Measurements from ENCODE around the gene HDAC2.
A peak's percentile ranks its signal among the peaks of the same experiment; 100 is the strongest.
"Not testable (repeated sequence)": the region's sequence is repeated elsewhere in the genome, so short reads cannot be mapped to it uniquely, and the experiment has no call there.

Gene HDAC2

DNA sequence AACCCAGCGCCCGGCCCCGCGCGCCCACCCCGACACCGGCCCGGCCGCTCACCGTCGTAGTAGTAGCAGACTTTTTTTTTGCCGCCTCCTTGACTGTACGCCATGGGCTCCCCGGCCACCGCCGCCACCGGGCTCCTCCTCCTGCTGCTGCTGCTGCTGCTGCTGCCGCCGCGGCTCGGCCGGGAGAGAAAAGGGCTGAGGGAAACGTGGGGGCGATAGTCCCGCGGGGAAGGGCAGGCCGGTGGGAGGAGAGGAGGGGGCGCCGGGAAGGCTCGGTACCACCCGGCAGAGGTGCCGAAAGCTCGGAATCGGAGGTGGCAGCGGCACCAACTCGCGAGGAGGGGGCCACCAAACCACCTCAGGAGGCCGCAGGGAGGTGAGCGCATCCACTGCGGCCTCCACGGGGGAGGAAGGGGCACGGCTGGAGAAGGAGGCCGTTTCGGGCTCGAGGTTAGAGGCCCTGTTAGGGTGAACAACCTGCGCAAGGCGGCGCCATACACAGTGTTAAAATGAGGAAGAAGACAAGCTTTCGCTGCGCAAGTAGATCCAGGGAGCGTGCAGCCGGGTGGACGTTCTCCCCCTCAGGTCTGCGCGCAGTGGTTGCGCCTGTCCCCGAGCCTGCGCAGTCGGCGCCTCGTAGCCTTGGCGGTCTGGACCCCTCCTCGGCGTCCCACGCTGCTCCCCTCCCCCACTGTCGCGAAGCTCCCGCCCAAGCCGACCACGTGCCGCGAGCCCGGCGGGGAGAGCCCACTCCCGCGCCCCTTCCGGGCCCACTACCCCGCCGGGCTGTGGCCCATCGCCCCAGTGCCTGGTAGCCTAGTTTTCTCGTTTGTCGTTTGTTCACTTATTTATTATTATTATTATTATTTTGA is at the start of gene HDAC2:
TSS of gene HDAC2 (minus strand) at position 344 of the 872 bp plus-strand sequence. CDS start at position 104, 240 bp downstream.
- DNase-seq: peak; percentile 85

- DNase-seq: no peak
Observed at GRCh38 chr6:114020196-114020595, 49.2 kb upstream of the HDAC2 start.

DNA sequence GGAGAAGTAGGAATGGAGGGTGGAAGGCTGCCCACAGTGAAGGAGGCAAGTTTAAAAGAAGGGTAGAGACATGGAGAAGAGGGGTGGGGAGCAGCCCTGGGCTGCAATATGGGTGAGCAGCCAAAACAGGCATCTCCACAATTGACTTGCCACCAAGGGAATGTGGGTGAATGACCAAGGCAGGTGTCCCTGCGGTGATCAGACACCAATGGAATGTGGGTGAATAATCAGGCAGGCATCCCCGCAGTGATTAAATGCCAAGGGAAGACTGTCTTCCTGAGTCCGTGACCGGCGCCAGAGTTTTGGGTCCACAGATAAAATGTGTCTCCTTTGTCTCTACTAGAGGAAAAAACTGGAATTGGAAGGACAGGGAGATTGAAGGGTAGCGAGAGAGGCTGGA is 46.2 kb upstream of the HDAC2 start:
- DNase-seq: not testable (repeated sequence)

- not testable (repeated sequence) for DNase-seq
Observed at GRCh38 chr6:114014106-114014505, 43.2 kb upstream of the HDAC2 start.

- DNase-seq: not testable (repeated sequence)
Observed at GRCh38 chr6:114011486-114011885, 40.5 kb upstream of the HDAC2 start.

DNA sequence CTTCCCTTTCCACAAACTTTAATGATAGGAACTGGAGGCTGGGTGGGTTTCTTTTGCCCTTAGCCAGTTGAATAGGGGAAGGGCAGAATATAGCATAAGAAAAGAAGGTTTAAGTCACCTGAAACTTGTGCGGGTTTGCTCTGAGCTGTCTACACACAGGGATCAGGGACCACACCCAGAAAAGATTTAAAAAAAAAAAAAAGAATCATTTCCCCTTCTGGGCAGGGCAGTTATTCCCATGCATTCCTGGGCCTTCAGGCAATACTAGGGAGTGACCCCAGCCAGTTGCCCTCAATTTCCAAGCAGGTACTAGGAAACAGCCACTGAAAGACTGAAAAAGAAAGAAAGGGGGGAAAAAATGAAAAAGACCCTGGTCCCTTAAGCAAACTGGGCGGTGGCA is 39.6 kb upstream of the HDAC2 start:
- DNase-seq: no peak

- no peak for DNase-seq
Observed at GRCh38 chr6:114009192-114009591, 38.2 kb upstream of the HDAC2 start.

DNA sequence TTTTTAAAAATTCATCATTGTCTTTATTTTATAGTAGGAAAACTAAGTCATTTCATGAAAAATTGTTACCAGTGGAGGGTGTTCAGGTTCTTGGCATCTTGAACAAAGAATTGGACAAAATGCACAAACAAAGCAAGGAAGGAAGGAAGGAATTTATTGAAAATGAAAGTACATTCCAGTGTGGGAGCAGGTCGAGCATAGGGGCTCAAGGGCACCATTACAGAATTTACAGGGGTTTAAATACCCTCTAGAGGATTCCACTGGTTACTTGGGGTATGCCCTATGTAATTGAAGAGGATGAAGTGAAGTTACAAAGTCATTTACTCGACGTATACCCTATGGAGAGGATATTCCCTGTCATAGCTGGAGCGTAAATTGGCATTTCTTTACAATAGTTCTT is 37.4 kb upstream of the HDAC2 start:
- DNase-seq: no peak

GRCh38 chr6:114007516-114007915 is 36.6 kb upstream of the HDAC2 start:
- DNase-seq: no peak

- DNase-seq: no peak
Observed at GRCh38 chr6:114001354-114001753, 30.4 kb upstream of the HDAC2 start.

DNA sequence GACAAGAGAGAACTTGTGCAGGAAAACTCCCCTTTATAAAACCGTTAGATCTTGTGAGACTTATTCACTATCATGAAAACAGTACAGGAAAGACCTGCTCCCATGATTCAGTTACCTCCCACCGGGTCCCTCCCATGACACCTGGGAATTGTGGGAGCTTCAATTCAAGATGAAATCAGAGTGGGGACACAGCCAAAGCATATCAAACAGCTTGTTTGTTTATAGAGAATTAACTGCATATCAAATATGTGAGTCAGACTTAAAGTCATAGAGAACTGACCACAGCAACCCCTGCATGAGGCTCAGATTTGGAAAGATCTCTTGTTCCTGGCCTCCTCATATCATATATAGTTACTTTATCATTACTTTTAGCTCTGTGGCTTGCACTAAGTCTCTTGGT is 29.1 kb upstream of the HDAC2 start:
- DNase-seq: no peak

DNA sequence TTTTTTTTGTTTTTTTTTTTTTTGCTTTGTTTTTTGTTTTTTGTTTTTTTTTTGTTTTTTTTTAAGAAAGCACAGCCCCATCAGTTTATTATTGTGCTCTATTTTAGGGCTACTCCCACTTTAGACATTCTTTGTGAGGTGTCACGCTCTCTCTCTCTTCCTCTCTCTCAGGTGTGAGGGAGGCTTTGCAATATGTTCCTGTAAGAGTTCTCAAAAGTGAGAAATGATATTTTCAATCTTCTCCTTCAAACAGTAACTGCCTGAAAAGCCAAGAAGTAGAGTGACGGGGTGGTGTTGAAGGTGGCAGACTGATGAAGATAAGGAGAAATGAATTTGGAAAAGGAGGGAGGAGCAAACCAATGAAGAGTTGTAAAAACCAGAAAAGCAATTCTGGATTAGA is 28.3 kb upstream of the HDAC2 start:
- DNase-seq: no peak

DNA sequence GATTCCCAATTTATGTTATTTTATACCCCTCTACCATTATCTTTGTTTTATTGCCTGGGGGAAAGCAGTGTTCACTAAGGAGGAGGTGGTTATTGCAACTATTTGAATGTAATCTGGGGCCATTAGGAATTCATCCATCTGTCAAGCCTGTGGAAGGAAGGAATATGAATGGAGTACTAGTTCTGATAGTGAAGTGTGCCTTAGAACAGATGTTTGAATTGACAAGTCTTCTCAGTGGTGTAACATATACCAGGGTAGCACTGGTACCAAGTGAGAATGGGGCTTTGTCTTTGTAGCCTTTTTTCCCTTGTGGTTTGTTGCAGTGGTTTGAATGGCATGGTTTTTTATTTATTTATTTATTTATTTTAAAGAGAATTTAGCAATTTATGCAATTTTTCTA is 27.9 kb upstream of the HDAC2 start:
- no peak for DNase-seq

- DNase-seq: no peak
Observed at GRCh38 chr6:113997116-113997515, 26.2 kb upstream of the HDAC2 start.

DNA sequence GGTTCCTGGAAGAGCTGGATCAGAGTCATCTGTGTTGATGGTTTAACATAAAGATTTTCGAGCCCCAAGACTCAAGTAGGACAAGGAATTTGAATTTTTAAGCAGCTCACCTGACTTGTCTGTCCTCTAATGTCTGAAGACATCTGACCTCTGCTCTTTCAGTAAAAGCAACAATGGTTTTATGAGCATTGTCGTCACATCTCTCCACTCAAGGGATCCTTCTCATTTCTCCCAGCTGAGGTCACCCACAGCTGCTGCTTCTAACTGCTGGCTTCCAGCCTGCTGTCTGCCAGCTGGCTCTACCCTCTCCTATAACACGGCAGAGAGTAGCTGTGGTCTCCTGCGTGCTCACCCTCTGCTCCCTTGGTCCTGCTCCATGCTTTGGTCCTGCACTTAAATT is 24.7 kb upstream of the HDAC2 start:
- no peak for DNase-seq

DNA sequence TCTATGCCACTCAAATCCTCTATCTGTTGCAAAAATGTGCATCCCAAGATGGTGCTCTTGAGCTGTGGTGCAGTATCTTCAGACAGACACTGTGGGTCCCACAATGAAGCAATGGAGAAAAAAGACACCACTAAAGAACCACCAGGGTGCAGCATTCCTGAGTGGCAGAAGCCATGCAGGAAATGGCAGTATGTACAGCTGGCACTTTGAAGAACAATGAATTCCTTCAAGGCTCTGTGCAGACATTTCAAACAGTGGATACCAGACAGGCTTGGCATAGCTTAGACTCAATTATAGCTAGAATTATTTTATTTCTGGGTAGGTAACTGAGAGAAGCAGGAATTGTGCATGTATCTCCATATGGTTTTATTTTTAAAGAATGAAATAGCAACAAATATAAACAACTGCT is 24.0 kb upstream of the HDAC2 start:
- peak; percentile 68 for DNase-seq

GRCh38 chr6:113989675-113990074 is 18.7 kb upstream of the HDAC2 start:
- no peak for DNase-seq

- DNase-seq: not testable (repeated sequence)
Observed at GRCh38 chr6:113982675-113983074, 11.7 kb upstream of the HDAC2 start.

DNA sequence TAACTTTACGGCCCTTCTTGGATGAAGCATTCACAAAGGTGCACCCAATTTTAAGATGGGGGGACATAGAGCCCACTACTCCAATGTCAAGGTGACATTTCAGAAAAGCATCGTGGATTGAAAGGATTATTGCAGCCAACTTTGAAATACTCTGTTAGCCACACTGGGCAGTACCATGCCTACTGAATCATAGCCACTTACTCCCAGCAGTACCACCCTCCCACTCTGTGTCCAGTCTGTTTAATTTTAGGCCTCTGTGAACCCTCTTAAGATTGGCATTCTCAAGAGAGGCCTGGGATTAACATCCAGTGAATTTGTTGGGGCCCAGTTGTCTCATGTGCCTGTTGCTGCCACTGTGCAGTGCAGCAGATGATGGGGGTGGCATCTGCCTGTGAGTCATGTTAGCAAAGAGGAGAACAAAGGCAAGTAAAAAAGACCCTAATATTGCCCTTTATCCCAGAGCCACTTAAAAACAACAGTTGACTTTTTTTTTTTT is 11.2 kb upstream of the HDAC2 start:
- DNase-seq: no peak

DNA sequence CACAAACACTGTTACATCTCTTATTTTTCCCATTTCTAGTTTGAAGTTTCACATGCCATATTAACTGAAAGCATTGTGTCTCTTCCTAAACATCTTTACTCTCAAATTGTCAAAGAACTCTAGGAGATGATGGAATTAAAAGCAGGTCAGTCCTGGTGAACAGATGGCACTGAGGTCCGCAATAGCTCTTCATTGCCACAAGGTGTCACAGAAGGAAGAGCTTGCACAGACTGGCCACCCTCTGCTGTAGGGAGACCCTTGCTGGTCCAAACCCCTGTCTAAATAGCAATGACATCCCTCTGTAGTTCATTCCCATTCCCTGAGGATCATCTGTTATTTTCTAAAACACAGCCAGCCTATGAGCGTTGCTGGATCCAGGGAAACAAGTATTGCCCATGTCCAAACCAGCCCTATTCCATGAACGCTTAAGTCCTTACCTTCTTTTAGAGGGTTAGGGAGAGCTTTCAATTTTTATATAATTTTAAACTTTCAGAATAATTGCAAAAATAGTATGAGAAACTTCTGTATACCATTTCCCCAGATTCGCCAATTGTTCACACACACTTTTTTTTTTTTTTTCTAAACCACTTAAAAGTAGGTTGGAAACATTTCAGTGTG is 10.1 kb upstream of the HDAC2 start:
- DNase-seq: peak; percentile 31

GRCh38 chr6:113979937-113980336 is 9.0 kb upstream of the HDAC2 start:
- DNase-seq: no peak

DNA sequence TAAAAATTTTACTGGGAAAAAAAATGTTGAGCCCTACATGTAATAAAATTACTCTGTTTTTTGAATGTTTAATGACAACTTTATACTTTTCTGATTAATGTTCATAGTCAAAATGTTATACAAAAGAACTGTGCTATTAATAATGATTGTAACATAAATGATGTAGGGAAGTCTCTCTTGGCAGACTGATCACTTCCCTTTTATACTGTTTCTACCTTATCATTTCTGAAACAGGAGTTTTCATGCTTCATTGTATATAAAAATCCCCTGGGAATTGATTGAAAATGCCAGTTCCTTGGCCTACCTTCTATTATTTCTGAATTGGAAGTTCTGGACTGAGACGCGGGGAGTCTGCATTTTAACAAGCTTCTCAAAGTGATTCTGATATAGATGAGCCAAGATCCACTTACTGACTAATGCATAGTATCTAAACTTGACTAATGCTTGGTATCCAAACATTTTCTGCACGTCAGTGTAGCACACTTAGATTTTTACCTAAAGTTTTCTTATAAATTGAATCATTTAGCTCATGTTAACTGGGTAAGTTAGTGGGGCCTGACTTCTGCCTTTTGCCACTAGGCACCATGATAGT is 7.2 kb upstream of the HDAC2 start:
- DNase-seq: no peak

- DNase-seq: no peak
Observed at GRCh38 chr6:113976806-113977205, 5.9 kb upstream of the HDAC2 start.

DNA sequence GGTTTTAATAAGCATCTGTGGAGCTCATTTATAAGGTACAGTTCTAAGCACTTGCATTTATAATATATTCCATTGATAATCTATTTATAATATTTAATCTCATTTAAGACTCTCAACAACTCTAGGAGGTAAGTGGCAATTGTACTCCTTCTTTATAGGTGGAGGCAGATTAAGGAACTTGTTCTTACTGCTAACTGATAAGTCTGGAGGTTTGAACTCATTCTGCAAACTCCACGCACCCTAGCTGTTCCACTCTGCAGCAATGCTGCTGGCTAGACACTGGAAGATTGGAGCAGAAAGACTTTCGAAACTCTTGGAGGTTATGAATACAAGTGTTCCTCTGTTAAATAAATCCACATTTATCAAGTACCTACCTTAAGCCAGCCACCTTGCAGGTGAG is 793 bp upstream of the HDAC2 start:
- DNase-seq: peak; percentile 50

All from hematopoietic multipotent progenitor cell treated with erythropoietin and hydrocortisone succinate and interleukin-3 and kit ligand, for 8 days (in vitro differentiated cells).